ENCODE data around the gene G2E3. TPM values are rescaled to one million over a fixed set of nuclear protein-coding genes. Genes with fewer than 3 reads are reported as not detected.

The G2E3 gene
- total RNA-seq, 1 donor from 2014 or later, result 39.3 TPM

DNA sequence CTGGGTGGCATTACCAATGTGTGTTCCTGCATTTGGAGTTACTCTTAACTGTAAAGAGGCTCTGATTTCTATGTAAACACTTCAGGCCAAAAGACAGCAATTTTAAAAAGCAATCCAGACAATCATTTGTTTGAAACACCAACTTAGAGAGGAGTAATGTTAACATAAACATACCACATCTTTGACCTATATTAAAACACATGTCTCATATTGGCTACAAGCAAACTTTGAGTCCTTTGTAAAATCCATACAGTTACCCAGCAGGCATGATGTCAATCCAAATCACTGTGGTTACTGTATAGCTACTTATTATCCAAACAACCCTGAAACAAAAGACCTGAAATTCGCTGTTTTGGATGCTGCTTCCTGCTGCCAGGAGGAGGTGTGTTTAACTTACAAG is 7.5 kb upstream of the G2E3 start:
- H3K27ac Mint-ChIP-seq, result no peak overlapping the region
- H3K9me3 Mint-ChIP-seq, result peaks cover 4% of the 10 kb centered on the region
- TF ChIP-seq, protein P1, sequence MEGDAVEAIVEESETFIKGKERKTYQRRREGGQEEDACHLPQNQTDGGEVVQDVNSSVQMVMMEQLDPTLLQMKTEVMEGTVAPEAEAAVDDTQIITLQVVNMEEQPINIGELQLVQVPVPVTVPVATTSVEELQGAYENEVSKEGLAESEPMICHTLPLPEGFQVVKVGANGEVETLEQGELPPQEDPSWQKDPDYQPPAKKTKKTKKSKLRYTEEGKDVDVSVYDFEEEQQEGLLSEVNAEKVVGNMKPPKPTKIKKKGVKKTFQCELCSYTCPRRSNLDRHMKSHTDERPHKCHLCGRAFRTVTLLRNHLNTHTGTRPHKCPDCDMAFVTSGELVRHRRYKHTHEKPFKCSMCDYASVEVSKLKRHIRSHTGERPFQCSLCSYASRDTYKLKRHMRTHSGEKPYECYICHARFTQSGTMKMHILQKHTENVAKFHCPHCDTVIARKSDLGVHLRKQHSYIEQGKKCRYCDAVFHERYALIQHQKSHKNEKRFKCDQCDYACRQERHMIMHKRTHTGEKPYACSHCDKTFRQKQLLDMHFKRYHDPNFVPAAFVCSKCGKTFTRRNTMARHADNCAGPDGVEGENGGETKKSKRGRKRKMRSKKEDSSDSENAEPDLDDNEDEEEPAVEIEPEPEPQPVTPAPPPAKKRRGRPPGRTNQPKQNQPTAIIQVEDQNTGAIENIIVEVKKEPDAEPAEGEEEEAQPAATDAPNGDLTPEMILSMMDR (IDR thresholded peaks at IDR 0.05; ENCODE audit: unreplicated experiment), result no peak
- H3K27me3 Mint-ChIP-seq (ENCODE audit: low read depth), result peaks cover 5% of the 10 kb centered on the region
- H3K36me3 Mint-ChIP-seq, result no peaks in the 10 kb centered on the region
- H3K4me1 Mint-ChIP-seq, result peaks cover 3% of the 10 kb centered on the region
- no peak overlapping the region for H3K4me3 Mint-ChIP-seq
- DNase-seq (ENCODE audit: low spot score in 2 of 2, unreplicated experiment in 2 of 2), result no peak

DNA sequence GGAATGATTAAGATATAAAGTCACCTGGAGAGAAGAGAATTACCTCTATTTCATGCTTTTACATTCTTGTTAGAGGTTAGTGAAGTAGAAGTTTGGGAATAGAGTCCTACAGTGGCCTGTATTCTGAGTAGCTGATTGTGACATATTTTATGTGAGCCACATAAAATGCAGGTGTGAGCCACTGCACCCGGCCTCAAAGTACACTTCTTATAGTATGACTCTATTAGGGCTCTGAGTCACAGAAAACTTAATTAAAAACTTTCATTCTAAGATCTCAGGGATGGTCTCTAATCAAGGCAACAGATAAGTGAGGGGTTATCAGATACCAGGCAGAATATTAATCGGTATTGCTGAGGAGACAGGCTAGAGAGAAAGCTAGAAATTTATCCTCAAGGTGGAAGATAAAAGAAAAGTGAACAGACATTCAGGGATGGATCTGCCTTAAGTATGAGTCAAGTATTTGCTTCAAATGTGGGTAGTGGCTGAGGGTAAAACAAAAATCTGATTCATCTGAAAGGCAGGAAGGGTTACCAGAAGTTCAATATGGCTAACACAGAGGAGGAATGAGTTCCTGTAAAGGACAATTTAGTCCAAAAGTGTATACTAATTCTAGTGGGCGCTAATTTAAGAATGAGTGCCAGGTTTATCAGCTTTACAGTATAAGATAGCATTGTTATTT is 5.5 kb upstream of the G2E3 start:
- peaks cover 1% of the 10 kb centered on the region for H3K27me3 Mint-ChIP-seq (ENCODE audit: low read depth)
- H3K9me3 Mint-ChIP-seq, result no peaks in the 10 kb centered on the region
- H3K4me1 Mint-ChIP-seq, result peaks cover 7% of the 10 kb centered on the region
- no peak for DNase-seq (ENCODE audit: low spot score in 2 of 2, unreplicated experiment in 2 of 2)
- H3K4me3 Mint-ChIP-seq, result no peak overlapping the region
- no peaks in the 10 kb centered on the region for H3K36me3 Mint-ChIP-seq
- TF ChIP-seq, protein P1 (IDR thresholded peaks at IDR 0.05; ENCODE audit: unreplicated experiment), result no peak
- H3K27ac Mint-ChIP-seq, result no peak overlapping the region

DNA sequence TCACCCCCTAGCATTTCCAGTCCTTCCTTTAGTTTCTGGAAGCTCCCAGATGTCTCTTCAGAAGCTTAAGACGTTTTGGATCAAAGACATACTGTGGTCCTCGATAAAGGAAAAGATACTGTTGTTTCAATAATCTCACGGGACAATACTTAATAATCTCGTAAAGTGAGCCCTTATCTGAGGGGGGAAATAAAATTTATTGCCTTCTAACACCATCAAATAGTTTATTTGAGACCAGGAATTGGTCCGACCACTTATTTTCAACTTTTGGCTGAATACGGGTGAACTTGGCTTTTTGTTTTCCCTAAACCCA is 640 bp upstream of the G2E3 start:
- TF ChIP-seq, protein P1 (IDR thresholded peaks at IDR 0.05; ENCODE audit: unreplicated experiment), result no peak
- peaks cover 5% of the 10 kb centered on the region for H3K36me3 Mint-ChIP-seq

DNA sequence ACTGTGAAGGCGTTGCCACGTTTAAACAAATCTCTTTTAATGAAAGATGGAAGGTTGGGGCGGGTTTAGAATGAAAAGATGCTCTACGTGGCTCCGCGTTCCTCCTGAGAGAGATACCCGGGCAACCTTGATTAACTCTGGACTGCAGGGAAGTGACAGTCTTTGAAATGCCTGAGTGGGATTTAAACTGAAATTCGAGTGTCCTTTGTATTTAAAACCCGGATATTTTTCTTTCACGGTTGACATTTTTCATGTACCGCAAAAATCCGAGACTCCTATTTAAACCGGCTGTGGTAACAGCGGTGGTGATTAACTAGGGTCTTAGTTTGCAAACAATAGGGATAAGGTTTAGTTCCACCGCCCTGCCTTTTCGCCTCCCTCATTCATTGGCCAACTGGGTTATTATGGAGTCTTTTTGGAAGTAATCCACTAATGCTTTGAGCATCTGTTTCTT is 707 bp downstream of the G2E3 start:
- TF ChIP-seq, protein P1 (IDR thresholded peaks at IDR 0.05; ENCODE audit: unreplicated experiment), result no peak
- no peak for DNase-seq (ENCODE audit: low spot score in 2 of 2, unreplicated experiment in 2 of 2)
- H3K27ac Mint-ChIP-seq, result peak overlapping the region; percentile 100

More for the DNA sequence above, 640 bp upstream of the G2E3 start:
- Mint-ChIP-seq H3K4me3 (peak overlapping the region; percentile 100), H3K4me1 (peaks cover 28% of the 10 kb centered on the region), H3K27ac (peak overlapping the region; percentile 100), H3K9me3 (peaks cover 8% of the 10 kb centered on the region), H3K27me3 (ENCODE audit: low read depth) (no peaks in the 10 kb centered on the region)
- no peak for DNase-seq (ENCODE audit: low spot score in 2 of 2, unreplicated experiment in 2 of 2)

DNA sequence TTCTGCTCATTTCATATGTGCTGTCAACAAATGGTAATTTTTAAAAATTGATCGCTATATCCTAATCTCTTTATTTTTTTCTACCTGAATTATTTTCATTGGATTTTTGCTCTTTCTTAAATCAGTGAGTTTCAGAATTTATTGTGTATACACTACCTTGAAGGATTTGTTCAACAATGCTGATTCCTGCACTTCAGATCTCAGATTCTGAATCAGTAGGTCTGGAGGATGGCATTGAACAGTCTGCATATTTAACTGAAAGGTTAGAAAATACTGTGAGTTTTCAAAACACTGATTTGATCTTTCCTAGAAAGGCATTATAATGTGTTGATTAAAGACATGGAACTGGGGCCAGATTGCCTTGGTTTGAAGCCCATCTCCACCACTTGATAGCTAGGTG is 1.6 kb downstream of the G2E3 start:
- Mint-ChIP-seq H3K36me3 (peaks cover 15% of the 10 kb centered on the region), H3K4me1 (peaks cover 25% of the 10 kb centered on the region), H3K9me3 (peaks cover 8% of the 10 kb centered on the region), H3K27me3 (ENCODE audit: low read depth) (no peaks in the 10 kb centered on the region), H3K4me3 (peak overlapping the region; percentile 62), H3K27ac (peak overlapping the region; percentile 5)
- no peak for DNase-seq (ENCODE audit: low spot score in 2 of 2, unreplicated experiment in 2 of 2)
- TF ChIP-seq, protein P1 (IDR thresholded peaks at IDR 0.05; ENCODE audit: unreplicated experiment), result no peak

More for the DNA sequence above, 707 bp downstream of the G2E3 start:
- H3K9me3 Mint-ChIP-seq, result peaks cover 8% of the 10 kb centered on the region
- H3K36me3 Mint-ChIP-seq, result peaks cover 9% of the 10 kb centered on the region
- peaks cover 25% of the 10 kb centered on the region for H3K4me1 Mint-ChIP-seq
- no peaks in the 10 kb centered on the region for H3K27me3 Mint-ChIP-seq (ENCODE audit: low read depth)
- H3K4me3 Mint-ChIP-seq, result peak overlapping the region; percentile 100

Measured in mesothelial cell of epicardium (in vitro differentiated cells).